D721Med (cell line): ENCODE measurements around the gene IBTK.

Experiments
- DNase-seq: peaks from one replicate; pipeline ENCODE4 v3.0.0; 2011; ENCODE audit warnings: low spot score; ENCODE audit not compliant: insufficient read length
- FAIRE-seq: peaks from 2 replicates; lab custom pipeline; 2011; peaks lifted over from hg19 to GRCh38; lab: Jason Lieb, UNC
- CTCF ChIP-seq: IDR thresholded peaks from 2 replicates; pipeline ENCODE4 v1.5.1; 2012; ENCODE audit warnings: mild to moderate bottlenecking, control low read depth; ENCODE audit not compliant: insufficient read depth; ENCODE audit errors: missing control alignments

Gene IBTK

GRCh38 chr6:82123632-82124031 lies 123.9 kb downstream of the IBTK start:
- FAIRE-seq (no peak), DNase-seq (no peak)
- no peak for TF ChIP-seq CTCF
